K562 (cell line): ENCODE measurements around the gene NCOA3. TPM values are rescaled to one million over a fixed set of nuclear protein-coding genes. Genes with fewer than 3 reads are reported as not detected.

ENCODE experiments used
- ATAC-seq: fragments of 200-7000 bp; cut with Tn5 transposase; 3 replicates; pipeline ENCODE4 v1.9.1; 2020; ENCODE audit warnings: moderate library complexity
- BruUV-seq: library from RNA; stranded (reverse); fragments of 400-500 nt; replicated peaks from 2 replicates; lab custom pipeline; 2021; lab: Mats Ljungman, UMichigan
- CTCF ChIA-PET: fragments of 300-600 bp; formaldehyde crosslinking; extraction: SDS; loops from one replicate; lab custom pipeline; 2021; ENCODE audit warnings: low intra/inter-chr PET ratio; lab: Yijun Ruan, JAX
- POLR2A ChIA-PET: fragments of 300-600, 350-650 bp; sonication (Branson Sonifier 250); formaldehyde crosslinking; extraction: SDS; loops from one replicate; lab custom pipeline; 2021; ENCODE audit warnings: antibody characterized with exemption, inconsistent platforms; lab: Yijun Ruan, JAX
- DNase-seq, 4 experiments: peaks; one replicate each; pipeline versions ENCODE4 v3.0.0 to v3.0.0-alpha.2; 2011 to 2018; ENCODE audit warnings: low spot score in 3 of 4, mixed read lengths in 3 of 4; ENCODE audit errors: extremely low read depth in 1 of 4
- FAIRE-seq: peaks from 2 replicates; lab custom pipeline; 2011; peaks lifted over from hg19 to GRCh38; lab: Jason Lieb, UNC
- H2AFZ ChIP-seq: 2 replicates; pipeline ENCODE4 v1.6.0; 2011; ENCODE audit warnings: low read depth, low read length, control low read depth, inconsistent platforms
- H3K27ac ChIP-seq: fragments of 200-600 bp; 3 replicates; pipeline ENCODE4 v1.8.0; 2011; ENCODE audit warnings: low read depth, mild to moderate bottlenecking, control low read depth, inconsistent platforms, low read length, moderate library complexity, mixed read lengths; ENCODE audit errors: extremely low read depth
- H3K27me3 ChIP-seq, 2 experiments: fragments of 300-600 bp in 1 of 2; 2 replicates in 1 of 2; 3 replicates in 1 of 2; pipeline versions ENCODE4 v1.6.0 to v1.8.0; 2011; ENCODE audit warnings: inconsistent platforms in 2 of 2, low read length in 2 of 2, mild to moderate bottlenecking in 1 of 2, mixed read lengths in 1 of 2, moderate library complexity in 1 of 2; ENCODE audit not compliant: control insufficient read depth in 2 of 2, insufficient read depth in 2 of 2
- H3K36me3 ChIP-seq: fragments of 300-600 bp; 3 replicates; pipeline ENCODE4 v1.8.0; 2011; ENCODE audit warnings: mild to moderate bottlenecking, low read length, inconsistent platforms; ENCODE audit not compliant: control insufficient read depth, insufficient read depth
- H3K4me1 ChIP-seq, 2 experiments: fragments of 200-600 bp in 1 of 2; replicated peaks in 1 of 2; 2 replicates in 1 of 2; 3 replicates in 1 of 2; pipeline versions ENCODE4 v1.5.1 to v1.8.0; 2011; ENCODE audit warnings: inconsistent platforms in 2 of 2, low read length in 2 of 2, mild to moderate bottlenecking in 1 of 2, mixed read lengths in 1 of 2, moderate library complexity in 1 of 2; ENCODE audit not compliant: control insufficient read depth in 2 of 2, insufficient read depth in 2 of 2
- H3K4me2 ChIP-seq: 2 replicates; pipeline ENCODE4 v1.6.1; 2011; ENCODE audit warnings: low read length, control low read depth, inconsistent platforms, mixed read lengths; ENCODE audit not compliant: insufficient read depth
- H3K4me3 ChIP-seq: fragments of 200-600 bp; sonication (generic), shearing (Covaris generic); 2 replicates; pipeline ENCODE4 v1.5.1; 2016; ENCODE audit warnings: control low read depth, inconsistent platforms
- H3K79me2 ChIP-seq: fragments of 200-600 bp; 3 replicates; pipeline ENCODE4 v1.8.0; 2011; ENCODE audit warnings: low read length, inconsistent platforms; ENCODE audit not compliant: control insufficient read depth, insufficient read depth
- H3K9ac ChIP-seq, 2 experiments: 2 replicates each; pipeline versions ENCODE4 v1.6.0 to v1.6.1; 2011; ENCODE audit warnings: low read depth in 2 of 2, low read length in 2 of 2, control low read depth in 1 of 2, inconsistent platforms in 1 of 2, mild to moderate bottlenecking in 1 of 2, mixed read lengths in 1 of 2; ENCODE audit not compliant: insufficient read depth in 1 of 2
- H3K9me1 ChIP-seq: one replicate; pipeline ENCODE4 v1.6.0; 2011; ENCODE audit warnings: inconsistent platforms, mild to moderate bottlenecking, low read length, moderate library complexity; ENCODE audit not compliant: control insufficient read depth, insufficient read depth
- H3K9me3 ChIP-seq: replicated peaks from 2 replicates; pipeline ENCODE4 v1.5.1; 2011; ENCODE audit warnings: low read depth, low read length, inconsistent platforms; ENCODE audit not compliant: control insufficient read depth, insufficient read depth
- H4K20me1 ChIP-seq: replicated peaks from 2 replicates; pipeline ENCODE4 v1.6.1; 2011; ENCODE audit warnings: low read length, inconsistent platforms, mixed read lengths; ENCODE audit not compliant: control insufficient read depth, insufficient read depth
- BRCA1 ChIP-seq, 2 experiments: fragments of 450-650 bp in 1 of 2; sonication (generic) in 1 of 2; formaldehyde crosslinking in 1 of 2; IDR thresholded peaks; 2 replicates each; pipeline versions ENCODE4 v1.5.0 to v1.6.1; 2017 to 2020; ENCODE audit warnings: mild to moderate bottlenecking in 1 of 2, missing genetic modification reagents in 1 of 2
- GTF2E2 ChIP-seq: fragments of 200-800 bp; sonication (Bioruptor generic); IDR thresholded peaks from 2 replicates; pipeline ENCODE4 v1.6.1; 2016; ENCODE audit warnings: missing genetic modification characterization, missing compliant biosample characterization
- HDGF ChIP-seq: fragments of 450-650 bp; IDR thresholded peaks from 2 replicates; pipeline ENCODE4 v1.6.1; 2016
- HNRNPUL1 ChIP-seq: fragments of 200-400 bp; formaldehyde crosslinking; IDR thresholded peaks from 2 replicates; pipeline ENCODE4 v1.6.1; 2017; ENCODE audit warnings: low read length
- TEAD2 ChIP-seq: fragments of 450-650 bp; IDR thresholded peaks from 2 replicates; pipeline ENCODE4 v1.6.1; 2016; ENCODE audit warnings: missing genetic modification characterization, control low read depth, missing compliant biosample characterization
- ZNF197 ChIP-seq: fragments of 200-800 bp; sonication (Bioruptor generic); IDR thresholded peaks from 2 replicates; pipeline ENCODE4 v1.6.1; 2016; ENCODE audit warnings: low read depth, missing genetic modification characterization, missing compliant biosample characterization
- ZNF77 ChIP-seq: fragments of 250-450 bp; sonication (Bioruptor Pico); IDR thresholded peaks from 2 replicates; pipeline ENCODE4 v1.5.0; 2020
- WGBS: fragments of 100-300 bp; shearing (Covaris generic); methylation state at CpG from one replicate; pipeline ENCODE4 v1.1.6; 2016; ENCODE audit warnings: low coverage, mixed read lengths; ENCODE audit not compliant: insufficient coverage; ENCODE audit errors: missing lambda C conversion rate; 5-methylcytosine and 5-hydroxymethylcytosine counted together
- in situ Hi-C: fragments of 300-500 bp; cut with MboI; formaldehyde crosslinking; loops from 4 replicates; pipeline ENCODE4 v1.15.0; 2018; ENCODE audit warnings: inconsistent platforms, mixed read lengths
- intact Hi-C: fragments of 100-400 bp; cut with micrococcal nuclease; formaldehyde crosslinking; loops from 2 replicates; pipeline ENCODE4 v1.14.2; 2022
- polyA plus RNA-seq, 8 experiments: library from polyadenylated mRNA; depleted of rRNA in 4 of 8; stranded (reverse) in 5 of 8; unstranded in 3 of 8; fragments of >200 nt; fragmentation: Nextera tagmentation in 2 of 8; fragmentation: Illumina TruSeq in 1 of 8; extraction: Ambion mirVana in 2 of 8; extraction: Trizol in 1 of 8; gene quantifications; 2 replicates each; pipeline versions ENCODE4 v1.2.1 to v1.2.3, GENCODE V29; 2011 to 2014; ENCODE audit warnings: inconsistent platforms in 1 of 8, missing spikeins in 1 of 8
- total RNA-seq, 7 experiments: library from RNA; depleted of rRNA in 6 of 7; stranded (reverse); fragments of >200 nt in 6 of 7; fragmentation: Illumina TruSeq in 2 of 7; extraction: Trizol in 2 of 7; gene quantifications; 2 replicates each; pipeline versions ENCODE4 v1.2.1 to v1.2.3, GENCODE V29; 2011 to 2021; ENCODE audit warnings: low replicate concordance in 1 of 7
- TF ChIP-seq, protein P1 (sequence below), 2 experiments: fragments of 450-650 bp in 1 of 2; IDR thresholded peaks; 2 replicates each; pipeline ENCODE4 v1.6.1; 2011 to 2017; ENCODE audit warnings: low read depth in 2 of 2, antibody characterized with exemption in 1 of 2, borderline replicate concordance in 1 of 2, low read length in 1 of 2, mild to moderate bottlenecking in 1 of 2, mixed read lengths in 1 of 2; ENCODE audit not compliant: control insufficient read depth in 1 of 2
- TF ChIP-seq, protein P2 (sequence below), 2 experiments: fragments of 450-650 bp in 1 of 2; sonication (generic) in 1 of 2; formaldehyde crosslinking in 1 of 2; IDR thresholded peaks in 1 of 2; conservative IDR thresholded peaks in 1 of 2; 2 replicates each; pipeline versions ENCODE4 v1.6.1 to v1.8.1; 2016 to 2023; ENCODE audit warnings: mild to moderate bottlenecking in 2 of 2, moderate library complexity in 2 of 2, inconsistent platforms in 1 of 2, missing genetic modification reagents in 1 of 2

NCOA3 gene
- total and polyA plus RNA-seq, 9 of the 15 experiments (the other 6 are each of a cell fraction or from before 2014, with no cell fraction given), result 3.2 to 24.3 (median 14.4) TPM

DNA sequence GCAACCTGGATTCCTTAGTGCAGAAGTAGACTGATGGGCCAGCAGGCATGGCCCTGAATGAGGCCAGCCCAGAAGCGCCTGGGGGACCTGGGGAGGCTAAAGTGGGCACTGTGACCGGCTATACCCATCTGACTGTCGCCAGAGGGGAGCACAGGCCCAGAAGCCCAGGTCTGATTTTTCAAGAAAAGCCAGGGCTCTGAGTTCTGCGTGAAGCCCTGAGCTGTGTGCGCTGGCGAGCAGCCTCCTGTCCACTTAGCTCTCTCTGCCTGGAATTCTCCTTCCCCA is 171.9 kb downstream of the NCOA3 start:
- H4K20me1 ChIP-seq, result peaks cover 22% of the 10 kb centered on the region
- no peak overlapping the region for H2AFZ ChIP-seq
- no peak for FAIRE-seq
- no peak overlapping the region for H3K4me2 ChIP-seq
- no peak overlapping the region for H3K4me3 ChIP-seq
- BruUV-seq, result no TSS peak
- H3K79me2 ChIP-seq, result no peaks in the 10 kb centered on the region
- ChIA-PET CTCF (no interaction called here), POLR2A (no interaction called here)
- no peaks in the 10 kb centered on the region for H3K9me3 ChIP-seq
- TF ChIP-seq, protein P1, sequence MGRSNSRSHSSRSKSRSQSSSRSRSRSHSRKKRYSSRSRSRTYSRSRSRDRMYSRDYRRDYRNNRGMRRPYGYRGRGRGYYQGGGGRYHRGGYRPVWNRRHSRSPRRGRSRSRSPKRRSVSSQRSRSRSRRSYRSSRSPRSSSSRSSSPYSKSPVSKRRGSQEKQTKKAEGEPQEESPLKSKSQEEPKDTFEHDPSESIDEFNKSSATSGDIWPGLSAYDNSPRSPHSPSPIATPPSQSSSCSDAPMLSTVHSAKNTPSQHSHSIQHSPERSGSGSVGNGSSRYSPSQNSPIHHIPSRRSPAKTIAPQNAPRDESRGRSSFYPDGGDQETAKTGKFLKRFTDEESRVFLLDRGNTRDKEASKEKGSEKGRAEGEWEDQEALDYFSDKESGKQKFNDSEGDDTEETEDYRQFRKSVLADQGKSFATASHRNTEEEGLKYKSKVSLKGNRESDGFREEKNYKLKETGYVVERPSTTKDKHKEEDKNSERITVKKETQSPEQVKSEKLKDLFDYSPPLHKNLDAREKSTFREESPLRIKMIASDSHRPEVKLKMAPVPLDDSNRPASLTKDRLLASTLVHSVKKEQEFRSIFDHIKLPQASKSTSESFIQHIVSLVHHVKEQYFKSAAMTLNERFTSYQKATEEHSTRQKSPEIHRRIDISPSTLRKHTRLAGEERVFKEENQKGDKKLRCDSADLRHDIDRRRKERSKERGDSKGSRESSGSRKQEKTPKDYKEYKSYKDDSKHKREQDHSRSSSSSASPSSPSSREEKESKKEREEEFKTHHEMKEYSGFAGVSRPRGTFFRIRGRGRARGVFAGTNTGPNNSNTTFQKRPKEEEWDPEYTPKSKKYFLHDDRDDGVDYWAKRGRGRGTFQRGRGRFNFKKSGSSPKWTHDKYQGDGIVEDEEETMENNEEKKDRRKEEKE (IDR thresholded peaks at IDR 0.05; ENCODE audit: borderline replicate concordance in 1 of 2, control insufficient read depth in 1 of 2, low read depth in 2 of 2, low read length in 1 of 2), result no peak
- TF ChIP-seq GTF2E2 (tag) (no peak), HNRNPUL1 (no peak), BRCA1 (IDR thresholded peaks at IDR 0.05) (no peak), BRCA1 (CRISPR knock-in tag; IDR thresholded peaks at IDR 0.05) (no peak), ZNF77 (CRISPR knock-in tag) (no peak), ZNF197 (CRISPR knock-in tag) (no peak), HDGF (no peak), TEAD2 (tag) (no peak)
- TF ChIP-seq, protein P2, sequence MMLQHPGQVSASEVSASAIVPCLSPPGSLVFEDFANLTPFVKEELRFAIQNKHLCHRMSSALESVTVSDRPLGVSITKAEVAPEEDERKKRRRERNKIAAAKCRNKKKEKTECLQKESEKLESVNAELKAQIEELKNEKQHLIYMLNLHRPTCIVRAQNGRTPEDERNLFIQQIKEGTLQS (IDR thresholded peaks at IDR 0.05), result no peak
- TF ChIP-seq, protein P2 (CRISPR knock-in tag; conservative IDR thresholded peaks at IDR 0.05), result no peak
- in situ Hi-C loops (loop anchor here (5.0 kb wide), 1 partner anchor 944 kb away; no protein-coding TSS in a partner anchor), intact Hi-C loops (no loop called here)
- no peaks in the 10 kb centered on the region for H3K9me1 ChIP-seq
- H3K27ac ChIP-seq, result no peak overlapping the region
- DNase-seq, result no peak
- no peak for ATAC-seq
- peaks cover 49 to 87% of the 10 kb centered on the region in 2 experiments for H3K27me3 ChIP-seq
- peaks cover 0 to 12% of the 10 kb centered on the region in 2 experiments; a peak in 1 of 5 replicates for H3K4me1 ChIP-seq
- H3K9ac ChIP-seq, result no peak overlapping the region
- 14% methylated on average over 6 of the region's 6 CpGs for WGBS
- H3K36me3 ChIP-seq, result no peaks in the 10 kb centered on the region
